Keratinocyte (primary cell): ENCODE results near the gene OBSCN. TPM values are rescaled to one million over a fixed set of nuclear protein-coding genes. Genes with fewer than 3 reads are reported as not detected.
A peak's percentile ranks its signal among the peaks of the same experiment; 100 is the strongest.

ENCODE experiments used
- DNase-seq: peaks from one replicate; pipeline ENCODE4 v3.0.0-alpha.2; 2011; ENCODE audit warnings: low read depth, missing footprints, low spot score
- FAIRE-seq: peaks from 2 replicates; lab custom pipeline; 2011; peaks lifted over from hg19 to GRCh38; lab: Jason Lieb, UNC
- H2AFZ ChIP-seq: 2 replicates; pipeline ENCODE4 v1.6.0; 2012; ENCODE audit warnings: low read length, control low read depth, inconsistent platforms; ENCODE audit not compliant: control insufficient read depth
- H3K27ac ChIP-seq: 2 replicates; pipeline ENCODE4 v1.5.1; 2011; ENCODE audit warnings: low read length; ENCODE audit not compliant: control insufficient read depth, insufficient read depth
- H3K27me3 ChIP-seq: 3 replicates; pipeline ENCODE4 v1.6.0; 2011; ENCODE audit warnings: low read length; ENCODE audit not compliant: control insufficient read depth, insufficient read depth; ENCODE audit errors: extremely low read depth
- H3K36me3 ChIP-seq, 2 experiments: 2 replicates in 1 of 2; 3 replicates in 1 of 2; pipeline ENCODE4 v1.5.1; 2011; ENCODE audit warnings: low read length in 2 of 2, mild to moderate bottlenecking in 1 of 2; ENCODE audit not compliant: control insufficient read depth in 2 of 2, insufficient read depth in 2 of 2; ENCODE audit errors: extremely low read depth in 1 of 2
- H3K4me1 ChIP-seq: 3 replicates; pipeline ENCODE4 v1.5.1; 2011; ENCODE audit warnings: low read length; ENCODE audit not compliant: control insufficient read depth, insufficient read depth; ENCODE audit errors: extremely low read depth
- H3K4me2 ChIP-seq: 3 replicates; pipeline ENCODE4 v1.6.0; 2011; ENCODE audit warnings: low read depth, low read length; ENCODE audit not compliant: control insufficient read depth, insufficient read depth; ENCODE audit errors: extremely low read depth
- H3K4me3 ChIP-seq, 3 experiments: fragments of 200-600 bp in 1 of 3; sonication (generic) in 1 of 3; 2 replicates in 2 of 3; 3 replicates in 1 of 3; pipeline ENCODE4 v1.5.1; 2011 to 2016; ENCODE audit warnings: low read length in 3 of 3, mild to moderate bottlenecking in 3 of 3, control low read depth in 2 of 3, inconsistent platforms in 1 of 3, low read depth in 1 of 3, mixed read lengths in 1 of 3, mixed run types in 1 of 3, moderate library complexity in 1 of 3; ENCODE audit not compliant: control insufficient read depth in 2 of 3, insufficient read depth in 2 of 3; ENCODE audit errors: extremely low read depth in 1 of 3
- H3K79me2 ChIP-seq: 2 replicates; pipeline ENCODE4 v1.6.0; 2012; ENCODE audit warnings: low read length; ENCODE audit not compliant: control insufficient read depth, insufficient read depth
- H3K9ac ChIP-seq: 3 replicates; pipeline ENCODE4 v1.6.0; 2011; ENCODE audit warnings: low read length; ENCODE audit not compliant: control insufficient read depth, insufficient read depth; ENCODE audit errors: extremely low read depth
- H3K9me1 ChIP-seq: 3 replicates; pipeline ENCODE4 v1.6.0; 2011; ENCODE audit warnings: low read length; ENCODE audit not compliant: control insufficient read depth, insufficient read depth; ENCODE audit errors: extremely low read depth
- H3K9me3 ChIP-seq: 2 replicates; pipeline ENCODE4 v1.5.1; 2012; ENCODE audit warnings: low read depth, low read length; ENCODE audit not compliant: control insufficient read depth
- H4K20me1 ChIP-seq: 3 replicates; pipeline ENCODE4 v1.6.0; 2011; ENCODE audit warnings: low read length; ENCODE audit not compliant: control insufficient read depth, insufficient read depth; ENCODE audit errors: extremely low read depth
- EZH2 ChIP-seq: IDR thresholded peaks from one replicate; pipeline ENCODE4 v1.6.1; 2012; ENCODE audit warnings: inconsistent platforms, mild to moderate bottlenecking, low read length, moderate library complexity
- dilution Hi-C: fragments of 300-500 bp; cut with MboI; formaldehyde crosslinking; loops from one replicate; pipeline ENCODE4 v1.7.0; 2020; ENCODE audit warnings: low sequenced_read_pairs; ENCODE audit not compliant: extremely low pct_ligation_motif_present
- polyA plus RNA-seq, 5 experiments: library from polyadenylated mRNA; depleted of rRNA in 3 of 5; stranded (reverse) in 3 of 5; stranded (forward) in 1 of 5; unstranded in 1 of 5; fragments of >200 nt; gene quantifications; 1 replicate in 1 of 5; 2 replicates in 3 of 5; 3 replicates in 1 of 5; pipeline versions ENCODE4 v1.2.1 to v1.2.3, GENCODE V29; 2011 to 2012; ENCODE audit warnings: missing spikeins in 2 of 5, low read depth in 1 of 5, low replicate concordance in 1 of 5
- TF ChIP-seq, protein P1 (sequence below), 3 experiments: IDR thresholded peaks in 1 of 3; conservative IDR thresholded peaks in 1 of 3; optimal IDR thresholded peaks in 1 of 3; 2 replicates in 2 of 3; 3 replicates in 1 of 3; pipeline versions ENCODE3 to v1.5.1; 2011; ENCODE audit warnings: low read length in 3 of 3, mild to moderate bottlenecking in 3 of 3, moderate library complexity in 2 of 3, control low read depth in 1 of 3, inconsistent platforms in 1 of 3; ENCODE audit not compliant: insufficient read depth in 2 of 3; ENCODE audit errors: extremely low read depth in 1 of 3

OBSCN gene
- polyA plus RNA-seq, 1 donor (not counting 4 experiments of a cell fraction or from before 2014, with no cell fraction given) = 1.8 TPM

DNA sequence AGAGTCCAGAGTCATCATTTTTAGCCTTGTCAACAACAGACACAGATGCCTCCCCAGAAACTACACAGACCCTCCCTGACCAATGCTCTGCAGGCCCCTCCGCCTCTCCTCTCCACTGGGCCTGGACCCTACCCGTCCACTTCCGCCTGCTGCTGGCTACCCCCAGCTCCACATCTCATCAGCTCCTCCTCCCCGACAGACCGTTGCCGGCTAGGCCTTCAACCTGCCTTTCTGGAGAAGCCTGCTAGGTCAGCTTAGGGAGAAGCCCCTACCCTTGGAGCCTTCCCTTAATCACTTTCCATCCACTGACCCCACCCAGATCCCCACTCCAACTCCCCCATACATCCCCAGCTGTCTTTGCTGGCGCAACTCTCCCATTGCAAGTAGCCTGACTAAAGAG, 207.4 kb downstream of the OBSCN start:
- no peaks in the 10 kb centered on the region for H3K79me2 ChIP-seq
- dilution Hi-C loops = no loop called here
- H3K27ac ChIP-seq = no peak overlapping the region
- H2AFZ ChIP-seq = no peak overlapping the region
- TF ChIP-seq EZH2 = no peak
- TF ChIP-seq, protein P1, sequence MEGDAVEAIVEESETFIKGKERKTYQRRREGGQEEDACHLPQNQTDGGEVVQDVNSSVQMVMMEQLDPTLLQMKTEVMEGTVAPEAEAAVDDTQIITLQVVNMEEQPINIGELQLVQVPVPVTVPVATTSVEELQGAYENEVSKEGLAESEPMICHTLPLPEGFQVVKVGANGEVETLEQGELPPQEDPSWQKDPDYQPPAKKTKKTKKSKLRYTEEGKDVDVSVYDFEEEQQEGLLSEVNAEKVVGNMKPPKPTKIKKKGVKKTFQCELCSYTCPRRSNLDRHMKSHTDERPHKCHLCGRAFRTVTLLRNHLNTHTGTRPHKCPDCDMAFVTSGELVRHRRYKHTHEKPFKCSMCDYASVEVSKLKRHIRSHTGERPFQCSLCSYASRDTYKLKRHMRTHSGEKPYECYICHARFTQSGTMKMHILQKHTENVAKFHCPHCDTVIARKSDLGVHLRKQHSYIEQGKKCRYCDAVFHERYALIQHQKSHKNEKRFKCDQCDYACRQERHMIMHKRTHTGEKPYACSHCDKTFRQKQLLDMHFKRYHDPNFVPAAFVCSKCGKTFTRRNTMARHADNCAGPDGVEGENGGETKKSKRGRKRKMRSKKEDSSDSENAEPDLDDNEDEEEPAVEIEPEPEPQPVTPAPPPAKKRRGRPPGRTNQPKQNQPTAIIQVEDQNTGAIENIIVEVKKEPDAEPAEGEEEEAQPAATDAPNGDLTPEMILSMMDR (optimal IDR thresholded peaks at IDR 0.05 in 1 of 3, IDR thresholded peaks at IDR 0.05 in 1 of 3, conservative IDR thresholded peaks at IDR 0.05 in 1 of 3; ENCODE audit: extremely low read depth in 1 of 3, insufficient read depth in 2 of 3, low read length in 3 of 3) = no peak
- H3K9ac ChIP-seq = no peak overlapping the region
- DNase-seq (no peak), FAIRE-seq (no peak)
- no peak overlapping the region for H3K4me3 ChIP-seq
- H3K4me2 ChIP-seq = no peak overlapping the region
- no peaks in the 10 kb centered on the region for H3K9me3 ChIP-seq
- H3K9me1 ChIP-seq = no peaks in the 10 kb centered on the region
- peaks cover 21% of the 10 kb centered on the region for H3K4me1 ChIP-seq
- H4K20me1 ChIP-seq = no peaks in the 10 kb centered on the region
- peaks cover 3 to 8% of the 10 kb centered on the region in 2 experiments for H3K36me3 ChIP-seq
- no peaks in the 10 kb centered on the region for H3K27me3 ChIP-seq

DNA sequence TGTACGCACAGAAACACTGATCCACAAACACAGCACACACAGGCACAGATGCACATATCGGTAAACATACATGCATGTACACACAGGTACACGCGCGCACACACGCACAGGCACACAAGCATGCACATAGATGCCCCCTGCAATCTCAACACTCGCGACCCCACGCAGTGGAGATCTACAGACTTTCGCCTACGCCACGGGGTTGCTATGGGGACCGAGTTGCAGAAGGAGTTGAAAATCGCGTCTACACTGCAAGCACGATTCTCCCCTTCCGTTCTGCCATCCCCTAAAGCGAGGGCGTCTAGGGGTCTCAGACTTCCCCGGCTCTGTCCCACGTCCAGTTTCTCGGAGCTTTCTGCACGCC, 208.0 kb downstream of the OBSCN start:
- TF ChIP-seq, protein P1 (optimal IDR thresholded peaks at IDR 0.05 in 1 of 3, IDR thresholded peaks at IDR 0.05 in 1 of 3, conservative IDR thresholded peaks at IDR 0.05 in 1 of 3; ENCODE audit: extremely low read depth in 1 of 3, insufficient read depth in 2 of 3, low read length in 3 of 3) = no peak
- TF ChIP-seq EZH2 = peak; percentile 37
- DNase-seq = no peak

More for the DNA sequence above, 208.0 kb downstream of the OBSCN start:
- H3K9me3 ChIP-seq = no peaks in the 10 kb centered on the region
- no peak overlapping the region for H2AFZ ChIP-seq
- dilution Hi-C loops = no loop called here
- no peaks in the 10 kb centered on the region for H3K9me1 ChIP-seq
- peak overlapping the region; percentile 79 for H3K4me2 ChIP-seq
- H3K4me1 ChIP-seq = peaks cover 21% of the 10 kb centered on the region
- no peaks in the 10 kb centered on the region for H3K79me2 ChIP-seq
- H3K27ac ChIP-seq = no peak overlapping the region
- peak overlapping the region; percentile 47 to 67 (median 51) for H3K4me3 ChIP-seq
- FAIRE-seq = no peak
- H3K36me3 ChIP-seq = peaks cover 3 to 7% of the 10 kb centered on the region in 2 experiments
- no peaks in the 10 kb centered on the region for H3K27me3 ChIP-seq
- H4K20me1 ChIP-seq = no peaks in the 10 kb centered on the region
- peak overlapping the region; percentile 47 for H3K9ac ChIP-seq
